HUES64 (cell line): ENCODE results near the gene RRAGA.

Source experiments
- H3K27ac ChIP-seq: 2 replicates; pipeline ENCODE4 v1.7.0; 2013; ENCODE audit warnings: low read depth, low read length, inconsistent platforms
- H3K27me3 ChIP-seq: 2 replicates; pipeline ENCODE4 v1.6.1; 2013; ENCODE audit warnings: mild to moderate bottlenecking, low read length; ENCODE audit not compliant: insufficient read depth
- H3K36me3 ChIP-seq: 2 replicates; pipeline ENCODE4 v1.6.1; 2013; ENCODE audit warnings: mild to moderate bottlenecking, low read length; ENCODE audit not compliant: insufficient read depth
- H3K4me1 ChIP-seq: 2 replicates; pipeline ENCODE4 v1.6.1; 2013; ENCODE audit warnings: mild to moderate bottlenecking, low read length, moderate library complexity; ENCODE audit not compliant: insufficient read depth
- H3K4me3 ChIP-seq: 2 replicates; pipeline ENCODE4 v1.5.1; 2013; ENCODE audit warnings: mild to moderate bottlenecking, low read length, moderate library complexity
- H3K9ac ChIP-seq: 2 replicates; pipeline ENCODE4 v1.6.1; 2013; ENCODE audit warnings: mild to moderate bottlenecking, low read depth, low read length
- H3K9me3 ChIP-seq: 2 replicates; pipeline ENCODE4 v1.6.1; 2013; ENCODE audit warnings: low read depth, low read length; ENCODE audit not compliant: insufficient read depth
- WGBS: fragments of 150-250, 120-280 bp; methylation state at CpG from one replicate; pipeline ENCODE4 v1.1.7; 2013; ENCODE audit warnings: missing lambda C conversion rate; 5-methylcytosine and 5-hydroxymethylcytosine counted together

RRAGA gene

GRCh38 chr9:19028835-19029451 lies 20.3 kb upstream of the RRAGA start:
- Histone ChIP-seq H3K9ac (no peak overlapping the region), H3K4me3 (no peak overlapping the region), H3K27me3 (no peaks in the 10 kb centered on the region), H3K9me3 (no peaks in the 10 kb centered on the region), H3K36me3 (no peaks in the 10 kb centered on the region), H3K27ac (no peak overlapping the region), H3K4me1 (no peaks in the 10 kb centered on the region)
- 38% methylated on average over 8 of the region's 8 CpGs for WGBS

- Histone ChIP-seq H3K9ac (no peak overlapping the region), H3K27ac (no peak overlapping the region), H3K27me3 (no peaks in the 10 kb centered on the region), H3K4me1 (no peaks in the 10 kb centered on the region), H3K9me3 (no peaks in the 10 kb centered on the region), H3K4me3 (no peak overlapping the region), H3K36me3 (no peaks in the 10 kb centered on the region)
- 71% methylated on average over 1 of the region's 1 CpG for WGBS
Observed at GRCh38 chr9:19030899-19031298, 18.3 kb upstream of the RRAGA start.

DNA sequence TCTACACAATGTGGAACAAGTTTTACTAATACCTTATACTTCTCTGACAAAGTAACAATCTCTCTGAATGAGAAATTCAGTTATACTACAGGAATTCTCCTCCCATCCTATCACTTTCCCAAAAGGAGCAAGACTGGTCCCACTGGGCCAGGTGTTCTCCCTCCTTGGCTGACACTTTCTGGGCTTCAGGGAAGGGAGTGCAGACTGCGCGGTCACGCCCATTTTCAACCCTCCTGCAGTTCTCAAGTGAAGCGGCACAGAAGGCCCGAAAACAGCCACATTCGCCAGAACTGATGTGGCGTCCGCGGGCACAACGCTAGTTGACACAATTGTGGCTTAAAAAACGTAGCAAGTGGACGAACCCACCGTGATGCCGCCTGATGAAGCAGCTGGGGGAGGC lies 16.8 kb upstream of the RRAGA start:
- Histone ChIP-seq H3K9ac (no peak overlapping the region), H3K4me3 (no peak overlapping the region), H3K27ac (no peak overlapping the region), H3K27me3 (no peaks in the 10 kb centered on the region), H3K36me3 (no peaks in the 10 kb centered on the region), H3K9me3 (0 out of 2 replicates have a peak, but pooled peaks cover 4% of the 10 kb centered on the region), H3K4me1 (no peaks in the 10 kb centered on the region)
- WGBS: 93% methylated on average over 14 of the region's 14 CpGs

DNA sequence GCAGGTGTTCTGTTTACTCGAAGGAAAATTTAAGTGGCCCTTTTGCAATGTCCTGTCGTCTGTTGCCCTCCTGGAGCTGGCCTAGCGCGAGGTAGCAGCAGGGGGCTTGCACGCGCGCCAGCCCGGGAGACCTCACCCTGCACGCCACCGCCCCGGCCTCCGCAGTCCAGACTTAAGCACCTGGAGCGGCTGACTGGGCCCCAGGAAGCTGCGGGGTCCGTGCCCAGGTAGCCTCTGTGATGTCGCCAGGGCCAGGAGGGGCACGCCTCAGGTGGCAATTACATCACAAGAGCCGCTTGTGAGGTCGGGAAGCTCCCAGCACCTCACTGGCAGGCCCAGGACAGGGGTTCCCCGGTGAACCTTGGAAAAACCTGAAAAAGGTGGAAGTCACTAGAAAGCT lies 16.2 kb upstream of the RRAGA start, which contains the start of gene SAXO1:
Gene SAXO1 (minus strand): TSS at position 195 of the 400 bp plus-strand sequence. CDS start 301 bp downstream, outside the sequence.
- 94% methylated on average over 20 of the region's 20 CpGs for WGBS
- H3K9me3 ChIP-seq: 0 out of 2 replicates have a peak, but pooled peaks cover 4% of the 10 kb centered on the region
- no peak within 1 kb of the TSS for H3K27ac ChIP-seq
- H3K9ac ChIP-seq: no peak within 1 kb of the TSS
- H3K36me3 ChIP-seq: no peaks in the 10 kb centered on the region
- H3K4me3 ChIP-seq: no peak within 1 kb of the TSS
- no peaks in the 10 kb centered on the region for H3K4me1 ChIP-seq
- no peaks in the 10 kb centered on the region for H3K27me3 ChIP-seq

DNA sequence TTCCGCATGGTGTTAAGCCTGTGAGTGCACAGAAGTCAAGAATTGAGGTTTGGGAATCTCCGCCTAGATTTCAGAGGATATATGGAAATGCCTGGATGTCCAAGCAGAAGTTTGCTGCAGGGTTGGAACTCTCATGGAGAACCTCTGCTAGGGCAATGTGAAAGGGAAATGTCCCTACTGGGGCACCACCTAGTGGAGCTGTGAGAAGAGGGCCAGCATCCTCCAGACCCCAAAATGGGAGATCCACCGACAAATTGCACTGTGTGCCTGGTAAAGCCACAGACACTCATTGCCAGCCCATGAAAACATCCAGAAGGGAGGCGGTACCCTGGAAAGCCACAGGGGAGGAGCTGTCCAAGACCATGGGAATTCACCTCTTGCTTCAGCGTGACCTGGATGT lies 12.6 kb upstream of the RRAGA start:
- 97% methylated on average over 5 of the region's 5 CpGs for WGBS
- no peaks in the 10 kb centered on the region for H3K36me3 ChIP-seq
- H3K9me3 ChIP-seq: 0 out of 2 replicates have a peak, but pooled peaks cover 4% of the 10 kb centered on the region
- no peak overlapping the region for H3K27ac ChIP-seq
- no peaks in the 10 kb centered on the region for H3K4me1 ChIP-seq
- H3K4me3 ChIP-seq: no peak overlapping the region
- H3K9ac ChIP-seq: no peak overlapping the region
- no peaks in the 10 kb centered on the region for H3K27me3 ChIP-seq

DNA sequence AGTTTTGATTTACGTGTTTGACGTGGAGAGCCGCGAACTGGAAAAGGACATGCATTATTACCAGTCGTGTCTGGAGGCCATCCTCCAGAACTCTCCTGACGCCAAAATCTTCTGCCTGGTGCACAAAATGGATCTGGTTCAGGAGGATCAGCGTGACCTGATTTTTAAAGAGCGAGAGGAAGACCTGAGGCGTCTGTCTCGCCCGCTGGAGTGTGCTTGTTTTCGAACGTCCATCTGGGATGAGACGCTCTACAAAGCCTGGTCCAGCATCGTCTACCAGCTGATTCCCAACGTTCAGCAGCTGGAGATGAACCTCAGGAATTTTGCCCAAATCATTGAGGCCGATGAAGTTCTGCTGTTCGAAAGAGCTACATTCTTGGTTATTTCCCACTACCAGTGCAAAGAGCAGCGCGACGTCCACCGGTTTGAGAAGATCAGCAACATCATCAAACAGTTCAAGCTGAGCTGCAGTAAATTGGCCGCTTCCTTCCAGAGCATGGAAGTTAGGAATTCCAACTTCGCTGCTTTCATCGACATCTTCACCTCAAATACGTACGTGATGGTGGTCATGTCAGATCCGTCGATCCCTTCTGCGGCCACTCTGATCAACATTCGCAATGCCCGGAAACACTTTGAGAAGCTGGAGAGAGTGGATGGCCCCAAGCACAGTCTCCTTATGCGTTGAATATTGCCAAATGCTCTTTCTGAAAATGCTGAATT lies 850 bp downstream of the RRAGA start:
- Histone ChIP-seq H3K27me3 (no peaks in the 10 kb centered on the region), H3K4me3 (peak overlapping the region; percentile 96), H3K4me1 (peaks cover 4% of the 10 kb centered on the region; the same call in 1 of the 2 replicates), H3K9me3 (no peaks in the 10 kb centered on the region), H3K36me3 (no peaks in the 10 kb centered on the region), H3K9ac (peak overlapping the region; percentile 88), H3K27ac (peak overlapping the region; percentile 90; the same call in 1 of the 2 replicates)
- 3% methylated on average over 33 of the region's 33 CpGs for WGBS

GRCh38 chr9:19050637-19051591 lies 1.7 kb downstream of the RRAGA start:
- Histone ChIP-seq H3K9me3 (no peaks in the 10 kb centered on the region), H3K36me3 (peaks cover 5% of the 10 kb centered on the region), H3K27me3 (no peaks in the 10 kb centered on the region), H3K9ac (peak overlapping the region; percentile 88; the same call in 1 of the 2 replicates), H3K4me3 (peak overlapping the region; percentile 96), H3K4me1 (peaks cover 4% of the 10 kb centered on the region; the same call in 1 of the 2 replicates), H3K27ac (no peak overlapping the region)
- 80% methylated on average over 8 of the region's 12 CpGs for WGBS

GRCh38 chr9:19057033-19057432 lies 7.8 kb downstream of the RRAGA start:
- Histone ChIP-seq H3K4me1 (no peaks in the 10 kb centered on the region), H3K9me3 (no peaks in the 10 kb centered on the region), H3K27me3 (no peaks in the 10 kb centered on the region), H3K4me3 (no peak overlapping the region), H3K27ac (no peak overlapping the region), H3K9ac (no peak overlapping the region), H3K36me3 (peaks cover 64% of the 10 kb centered on the region)

GRCh38 chr9:19074229-19074628 lies 25.0 kb downstream of the RRAGA start:
- H3K4me1 ChIP-seq: no peaks in the 10 kb centered on the region
- H3K9me3 ChIP-seq: no peaks in the 10 kb centered on the region
- H3K9ac ChIP-seq: no peak overlapping the region
- peaks cover 97% of the 10 kb centered on the region for H3K36me3 ChIP-seq
- no peak overlapping the region for H3K27ac ChIP-seq
- H3K4me3 ChIP-seq: no peak overlapping the region
- 100% methylated on average over 2 of the region's 2 CpGs for WGBS
- H3K27me3 ChIP-seq: no peaks in the 10 kb centered on the region

GRCh38 chr9:19074836-19075235 lies 25.6 kb downstream of the RRAGA start:
- no peak overlapping the region for H3K9ac ChIP-seq
- H3K27me3 ChIP-seq: no peaks in the 10 kb centered on the region
- WGBS: no CpG with 5 or more reads among the region's 1 CpG
- no peak overlapping the region for H3K4me3 ChIP-seq
- no peaks in the 10 kb centered on the region for H3K9me3 ChIP-seq
- H3K4me1 ChIP-seq: no peaks in the 10 kb centered on the region
- no peak overlapping the region for H3K27ac ChIP-seq
- peaks cover 96% of the 10 kb centered on the region for H3K36me3 ChIP-seq

GRCh38 chr9:19085295-19085694 lies 36.1 kb downstream of the RRAGA start:
- peaks cover 97% of the 10 kb centered on the region for H3K36me3 ChIP-seq
- H3K27ac ChIP-seq: no peak overlapping the region
- H3K9me3 ChIP-seq: no peaks in the 10 kb centered on the region
- 83% methylated on average over 2 of the region's 2 CpGs for WGBS
- no peaks in the 10 kb centered on the region for H3K4me1 ChIP-seq
- H3K27me3 ChIP-seq: no peaks in the 10 kb centered on the region
- no peak overlapping the region for H3K9ac ChIP-seq
- no peak overlapping the region for H3K4me3 ChIP-seq
